HEK293T (cell line): ENCODE data around the gene VANGL2.

Experiments used
- CTCF ChIA-PET: fragments of 350-600 bp; formaldehyde crosslinking; extraction: SDS; loops from one replicate; lab custom pipeline; 2021; ENCODE audit warnings: antibody characterized with exemption, inconsistent platforms; lab: Yijun Ruan, JAX
- POLR2A ChIA-PET: fragments of 350-600 bp; formaldehyde crosslinking; extraction: SDS; loops from one replicate; lab custom pipeline; 2020; ENCODE audit warnings: antibody characterized with exemption, inconsistent platforms; lab: Yijun Ruan, JAX
- DNase-seq: peaks from one replicate; pipeline ENCODE4 v3.0.0; 2012; ENCODE audit warnings: mixed read lengths; ENCODE audit errors: extremely low spot score
- ARNT ChIP-seq: fragments of 450-650 bp; IDR thresholded peaks from 2 replicates; pipeline ENCODE4 v1.6.1; 2017; ENCODE audit warnings: mild to moderate bottlenecking
- BHLHE40 ChIP-seq: fragments of 450-650 bp; IDR thresholded peaks from 2 replicates; pipeline ENCODE4 v1.6.1; 2016; ENCODE audit warnings: mild to moderate bottlenecking, moderate library complexity, borderline replicate concordance
- CTBP1 ChIP-seq: fragments of 450-650 bp; IDR thresholded peaks from 2 replicates; pipeline ENCODE4 v1.6.1; 2016; ENCODE audit warnings: borderline replicate concordance
- ELF4 ChIP-seq: fragments of 450-650 bp; IDR thresholded peaks from 2 replicates; pipeline ENCODE4 v1.6.1; 2017; ENCODE audit warnings: antibody characterized with exemption
- FOXA1 ChIP-seq: fragments of 450-650 bp; IDR thresholded peaks from 2 replicates; pipeline ENCODE4 v1.6.1; 2016; ENCODE audit warnings: mild to moderate bottlenecking
- FOXK2 ChIP-seq: fragments of 450-650 bp; IDR thresholded peaks from 2 replicates; pipeline ENCODE4 v1.6.1; 2016; ENCODE audit warnings: mild to moderate bottlenecking
- FOXM1 ChIP-seq: fragments of 450-650 bp; IDR thresholded peaks from 2 replicates; pipeline ENCODE4 v1.6.1; 2017; ENCODE audit warnings: mild to moderate bottlenecking, borderline replicate concordance
- HDGF ChIP-seq: fragments of 450-650 bp; IDR thresholded peaks from 2 replicates; pipeline ENCODE4 v1.6.1; 2017; ENCODE audit warnings: antibody characterized with exemption, borderline replicate concordance
- L3MBTL2 ChIP-seq: fragments of 450-650 bp; conservative IDR thresholded peaks from 2 replicates; pipeline ENCODE4 v1.6.1; 2016; ENCODE audit warnings: mild to moderate bottlenecking
- LEF1 ChIP-seq: fragments of 450-650 bp; IDR thresholded peaks from 2 replicates; pipeline ENCODE4 v1.6.1; 2017; ENCODE audit warnings: mild to moderate bottlenecking, borderline replicate concordance
- NFRKB ChIP-seq: fragments of 450-650 bp; IDR thresholded peaks from 2 replicates; pipeline ENCODE4 v1.6.1; 2016; ENCODE audit warnings: mild to moderate bottlenecking, moderate library complexity
- SP1 ChIP-seq: fragments of 450-650 bp; IDR thresholded peaks from 2 replicates; pipeline ENCODE4 v1.6.1; 2017
- SUZ12 ChIP-seq: fragments of 450-650 bp; IDR thresholded peaks from 2 replicates; pipeline ENCODE4 v1.6.1; 2016; ENCODE audit warnings: mild to moderate bottlenecking
- TARDBP ChIP-seq: fragments of 450-650 bp; IDR thresholded peaks from 2 replicates; pipeline ENCODE4 v1.6.1; 2016
- ZNF384 ChIP-seq: fragments of 450-650 bp; IDR thresholded peaks from 2 replicates; pipeline ENCODE4 v1.6.1; 2016
- TF ChIP-seq, protein P1 (sequence below): fragments of 450-650 bp; IDR thresholded peaks from 2 replicates; pipeline ENCODE4 v1.6.1; 2016

The VANGL2 gene

GRCh38 chr1:160362168-160362957 is 38.0 kb upstream of the VANGL2 start:
- ChIA-PET POLR2A (interaction anchor here (0.9 to 2.5 kb wide), 10 partner anchors 9 to 158 kb away, joined by 3 to 11 read pairs (median 4); partner anchors contain the start of gene DCAF8), CTCF (interaction anchor here (1.5 to 3.7 kb wide), 2 partner anchors 15 to 71 kb away, joined by 6 to 20 read pairs; no protein-coding TSS in a partner anchor)
- DNase-seq, result no peak
- TF ChIP-seq FOXK2 (no peak), HDGF (no peak), LEF1 (no peak), L3MBTL2 (no peak), ZNF384 (no peak), CTBP1 (no peak), TARDBP (no peak), FOXM1 (no peak), BHLHE40 (no peak), ARNT (no peak), NFRKB (no peak), SP1 (no peak), SUZ12 (no peak), FOXA1 (no peak)
- TF ChIP-seq, protein P1, sequence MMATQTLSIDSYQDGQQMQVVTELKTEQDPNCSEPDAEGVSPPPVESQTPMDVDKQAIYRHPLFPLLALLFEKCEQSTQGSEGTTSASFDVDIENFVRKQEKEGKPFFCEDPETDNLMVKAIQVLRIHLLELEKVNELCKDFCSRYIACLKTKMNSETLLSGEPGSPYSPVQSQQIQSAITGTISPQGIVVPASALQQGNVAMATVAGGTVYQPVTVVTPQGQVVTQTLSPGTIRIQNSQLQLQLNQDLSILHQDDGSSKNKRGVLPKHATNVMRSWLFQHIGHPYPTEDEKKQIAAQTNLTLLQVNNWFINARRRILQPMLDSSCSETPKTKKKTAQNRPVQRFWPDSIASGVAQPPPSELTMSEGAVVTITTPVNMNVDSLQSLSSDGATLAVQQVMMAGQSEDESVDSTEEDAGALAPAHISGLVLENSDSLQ, result no peak

- ChIA-PET POLR2A (interaction anchor here (0.5 to 2.5 kb wide), 7 partner anchors 8 to 158 kb away, joined by 3 to 11 read pairs (median 5); no protein-coding TSS in a partner anchor), CTCF (interaction anchor here (1.5 to 3.7 kb wide), 2 partner anchors 14 to 72 kb away, joined by 6 to 20 read pairs; no protein-coding TSS in a partner anchor)
- TF ChIP-seq L3MBTL2 (no peak), NFRKB (no peak), ARNT (no peak), FOXM1 (no peak), FOXK2 (no peak), FOXA1 (no peak), ZNF384 (no peak), SUZ12 (no peak)
- no peak for DNase-seq
Measured at GRCh38 chr1:160363010-160363409, 37.4 kb upstream of the VANGL2 start.

DNA sequence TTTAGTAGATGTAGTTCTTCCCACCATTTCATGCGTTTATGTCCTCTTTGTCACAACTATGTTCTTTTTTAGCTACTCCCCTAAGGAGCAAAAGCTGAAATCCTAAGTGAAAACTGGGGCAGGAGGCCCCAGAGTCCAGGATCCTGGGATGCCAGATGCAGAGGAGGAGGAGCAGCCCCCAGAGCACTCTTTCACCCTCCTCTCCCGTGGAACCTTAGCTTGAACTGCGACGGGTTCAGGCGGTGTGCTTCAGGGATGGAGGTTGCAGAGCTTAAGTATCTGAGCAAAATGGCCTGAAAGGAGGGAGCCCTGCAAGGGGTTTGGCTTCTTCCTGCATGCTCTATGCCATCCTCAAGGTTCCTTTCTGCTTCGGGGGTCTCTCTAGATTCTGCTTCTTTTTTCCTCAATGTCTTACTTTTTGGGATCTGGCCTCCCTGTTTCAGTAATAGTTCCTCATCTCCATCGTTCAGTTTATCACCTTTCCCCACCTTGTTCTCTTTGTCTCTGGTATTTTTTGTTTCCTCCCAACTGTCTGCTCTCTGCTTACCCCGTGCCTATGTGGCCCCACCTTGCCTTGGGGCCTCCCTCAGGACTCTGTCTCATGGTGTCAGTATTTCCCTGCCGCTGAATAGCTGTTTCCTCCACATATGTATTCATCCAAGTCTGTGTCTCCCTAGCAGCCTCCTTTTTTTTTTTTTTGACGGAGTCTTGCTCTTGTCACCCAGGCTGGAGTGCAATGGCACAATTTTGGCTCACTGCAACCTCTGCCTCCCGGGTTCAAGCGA is 36.2 kb upstream of the VANGL2 start:
- TF ChIP-seq BHLHE40 (no peak), CTBP1 (no peak), FOXA1 (no peak), ARNT (no peak), TARDBP (no peak), L3MBTL2 (no peak), FOXK2 (no peak), FOXM1 (no peak), SP1 (no peak), ZNF384 (no peak)
- TF ChIP-seq, protein P1, result no peak
- CTCF ChIA-PET, result interaction anchor here (3.7 kb wide), 1 partner anchor 13 kb away, joined by 20 read pairs; no protein-coding TSS in a partner anchor
- POLR2A ChIA-PET, result interaction anchor here (1.7 kb wide), 1 partner anchor 160 kb away, joined by 3 read pairs; no protein-coding TSS in a partner anchor
- no peak for DNase-seq

- ChIA-PET POLR2A (no interaction called here), CTCF (interaction anchor here (2.0 kb wide), 1 partner anchor 12 kb away, joined by 6 read pairs; no protein-coding TSS in a partner anchor)
- TF ChIP-seq L3MBTL2 (no peak), SUZ12 (no peak), LEF1 (no peak), BHLHE40 (no peak), TARDBP (no peak), SP1 (no peak), FOXM1 (no peak), NFRKB (no peak), ELF4 (no peak), FOXA1 (no peak), ARNT (no peak), CTBP1 (no peak), FOXK2 (no peak), HDGF (no peak), ZNF384 (no peak)
- TF ChIP-seq, protein P1, result no peak
- DNase-seq, result no peak
Measured at GRCh38 chr1:160365325-160365724, 35.0 kb upstream of the VANGL2 start.
